Activated CD8-positive, alpha-beta memory T cell treated with anti-CD3 and anti-CD28 coated beads, Interleukin-2, amount 50 U/mL, for 1 hour (primary cell): Measurements from ENCODE around the gene GLI1.
"Not testable (repeated sequence)": the region's sequence is repeated elsewhere in the genome, so short reads cannot be mapped to it uniquely, and the experiment has no call there.

Experiments used
- DNase-seq: peaks from one replicate; pipeline ENCODE4 v3.0.0-alpha.2; 2020; ENCODE audit errors: extremely low read depth

Gene GLI1

DNA sequence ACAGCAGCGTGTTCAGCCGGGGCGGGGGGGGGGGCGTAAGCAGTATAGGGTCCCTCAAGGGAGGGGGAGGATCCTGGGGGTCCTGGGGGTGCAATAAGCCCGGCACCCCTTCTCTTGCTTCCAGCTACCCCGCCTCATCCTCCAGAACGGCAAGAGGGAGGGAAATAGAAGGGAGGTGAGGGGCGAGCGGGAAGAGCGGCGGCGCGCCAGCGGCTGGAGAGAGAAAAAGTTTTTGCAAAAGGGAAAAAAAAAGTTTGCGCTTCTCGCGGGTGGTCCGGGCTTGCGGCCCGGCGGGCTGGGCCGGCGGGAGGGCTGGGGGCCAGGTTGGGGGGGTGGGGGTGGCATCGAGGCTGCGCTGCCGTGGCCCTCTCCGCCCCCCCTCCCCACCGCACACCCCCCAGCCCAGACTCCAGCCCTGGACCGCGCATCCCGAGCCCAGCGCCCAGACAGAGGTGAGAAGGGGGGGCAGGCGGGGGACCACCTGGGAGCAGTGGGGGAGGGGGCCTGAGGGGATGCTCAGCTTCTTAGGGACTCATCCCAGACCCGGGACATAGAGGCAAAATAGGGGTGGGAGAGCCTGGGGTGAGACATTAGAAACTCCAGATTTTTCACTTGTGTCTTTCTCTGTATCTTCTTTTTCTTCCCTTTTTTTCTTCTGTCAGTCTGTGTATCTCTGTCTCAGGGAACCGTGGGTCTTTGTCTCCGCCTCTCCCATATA, at the start of gene GLI1:
Gene GLI1 (plus strand): TSS at position 36 of the 718 bp plus-strand sequence. CDS start 3,907 bp downstream, outside the sequence.
- no peak for DNase-seq

DNA sequence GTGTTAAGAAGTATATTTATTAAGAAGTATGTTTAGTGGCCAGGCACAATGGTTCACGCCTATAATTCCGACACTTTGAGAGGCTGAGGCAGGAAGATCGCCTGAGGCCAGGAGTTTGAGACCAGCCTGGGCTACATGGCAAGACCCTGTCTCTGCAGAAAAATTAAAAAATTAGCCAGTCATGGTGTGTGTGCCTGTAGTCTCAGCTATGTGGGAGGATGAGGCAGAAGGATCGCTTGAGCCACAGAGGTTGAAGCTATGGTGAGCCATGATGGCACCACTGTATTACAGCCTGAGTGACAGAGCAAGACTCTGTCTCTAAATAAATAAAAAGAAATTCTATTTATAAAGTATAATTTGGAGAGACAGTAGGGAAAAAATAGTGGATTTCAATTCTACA, 49.1 kb upstream of the GLI1 start:
- DNase-seq: no peak

DNA sequence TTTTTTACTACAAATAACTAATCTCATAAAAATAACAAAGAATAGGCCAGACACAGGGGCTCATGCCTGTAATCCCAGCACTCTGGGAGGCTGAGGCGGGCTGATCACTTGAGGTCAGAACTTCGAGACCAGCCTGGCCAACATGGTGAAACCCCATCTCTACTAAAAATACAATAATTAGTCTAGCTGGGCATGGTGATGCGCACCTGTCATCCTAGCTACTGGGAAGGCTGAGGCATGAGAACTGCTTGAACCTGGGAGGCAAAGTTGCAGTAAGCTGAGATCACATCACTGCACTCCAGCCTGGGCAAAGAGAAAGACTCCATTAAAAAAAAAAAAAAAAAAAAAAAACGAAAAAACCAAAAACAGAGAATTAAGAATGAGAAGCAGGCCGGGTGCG, 45.4 kb upstream of the GLI1 start:
- not testable (repeated sequence) for DNase-seq

DNA sequence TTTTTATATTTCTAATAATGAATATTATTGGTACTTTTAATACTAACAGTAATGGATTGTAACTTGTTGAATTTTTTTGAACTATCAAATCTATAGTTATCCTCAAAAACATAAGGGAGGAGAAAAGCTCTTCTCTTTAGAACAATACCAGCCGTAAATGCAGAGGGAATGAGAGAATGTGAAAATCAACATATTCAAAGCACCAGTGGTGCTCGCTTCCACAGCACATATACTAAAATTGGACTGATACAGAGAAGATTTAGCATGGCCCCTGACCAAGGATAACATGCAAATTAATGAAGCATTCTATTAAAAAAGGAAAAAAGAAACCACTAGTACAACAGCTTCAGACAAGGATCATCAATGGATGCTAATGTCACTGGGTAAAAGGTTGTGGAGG, 44.5 kb upstream of the GLI1 start:
- DNase-seq: no peak

DNA sequence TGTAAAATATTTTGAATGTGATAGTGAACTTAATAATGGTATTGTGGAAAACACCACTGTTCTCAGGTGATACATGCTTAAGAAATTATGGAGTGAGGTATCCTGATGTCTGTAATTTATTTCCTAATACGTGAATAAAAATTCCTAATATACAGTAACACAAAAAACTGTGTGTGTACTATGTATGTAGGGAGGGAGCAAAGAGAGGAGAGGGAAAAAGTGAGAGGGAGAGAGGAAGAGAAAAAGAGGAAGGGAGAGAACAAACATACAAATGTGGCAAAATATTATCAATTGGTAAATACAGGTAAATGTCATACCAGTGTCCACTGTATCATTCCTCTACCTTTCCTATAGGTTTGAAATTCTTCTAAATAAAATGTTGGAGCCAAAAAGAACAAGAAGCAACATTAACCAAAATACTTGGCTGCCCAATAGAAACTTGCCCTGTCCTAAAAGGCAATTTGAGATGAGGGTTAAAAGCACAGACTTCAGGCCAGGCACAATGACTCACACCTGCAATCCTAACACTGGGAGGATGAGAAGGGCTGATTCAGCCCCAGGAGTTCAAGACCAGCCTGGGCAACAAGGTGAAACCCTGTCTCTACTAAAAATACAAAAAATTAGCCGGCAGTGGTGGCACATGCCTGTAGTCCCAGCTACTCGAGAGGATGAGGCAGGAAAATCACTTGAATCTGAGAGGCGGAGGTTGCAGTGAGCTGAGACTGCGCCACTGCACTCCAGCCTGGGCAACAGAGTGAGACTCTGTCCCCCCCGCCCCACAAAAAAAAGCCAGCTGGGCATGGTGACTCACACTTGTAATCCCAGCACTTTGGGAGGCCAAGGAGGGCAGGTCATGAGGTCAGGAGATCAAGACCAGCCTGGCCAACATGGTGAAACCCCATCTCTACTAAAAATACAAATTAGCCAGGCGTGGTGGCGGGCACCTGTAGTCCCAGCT, 43.3 kb upstream of the GLI1 start:
- DNase-seq: no peak

DNA sequence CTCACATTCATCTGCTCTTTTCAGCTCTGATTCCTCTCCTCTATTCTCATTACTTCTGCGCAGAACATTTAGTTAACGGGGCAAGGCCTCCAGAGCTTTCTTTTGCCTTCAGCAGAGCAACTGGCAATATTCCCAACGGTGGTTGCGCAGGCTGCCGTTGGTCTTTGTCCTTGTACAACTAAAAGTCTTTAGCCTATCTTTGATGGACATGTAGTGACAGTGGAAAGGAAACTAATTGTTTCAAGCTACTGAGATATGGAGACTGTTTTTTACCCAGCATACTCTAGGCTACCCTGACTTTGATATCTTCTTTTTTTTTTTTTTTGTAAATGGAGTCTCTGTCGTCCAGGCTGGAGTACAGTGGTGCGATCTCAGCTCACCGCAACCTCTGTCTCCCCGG, 41.3 kb upstream of the GLI1 start:
- no peak for DNase-seq

DNA sequence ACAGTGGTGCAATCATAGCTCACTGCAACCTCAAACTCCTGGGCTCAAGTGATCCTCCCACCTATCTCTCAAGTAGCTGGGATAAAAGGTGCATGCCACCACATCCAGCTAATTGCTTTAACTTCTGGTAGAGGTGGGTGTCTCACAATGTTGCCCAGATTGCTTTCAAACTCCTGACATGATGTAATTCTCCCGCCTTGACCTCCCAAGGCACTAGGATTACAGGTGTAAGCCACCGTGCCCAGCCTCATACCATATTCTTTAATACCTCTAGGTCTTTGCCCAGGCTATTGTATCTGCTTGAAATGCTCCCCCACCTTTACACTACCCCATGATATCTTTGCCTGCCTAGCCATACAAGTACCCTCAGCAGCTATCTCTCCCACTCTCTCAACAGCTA, 40.1 kb upstream of the GLI1 start:
- no peak for DNase-seq

DNA sequence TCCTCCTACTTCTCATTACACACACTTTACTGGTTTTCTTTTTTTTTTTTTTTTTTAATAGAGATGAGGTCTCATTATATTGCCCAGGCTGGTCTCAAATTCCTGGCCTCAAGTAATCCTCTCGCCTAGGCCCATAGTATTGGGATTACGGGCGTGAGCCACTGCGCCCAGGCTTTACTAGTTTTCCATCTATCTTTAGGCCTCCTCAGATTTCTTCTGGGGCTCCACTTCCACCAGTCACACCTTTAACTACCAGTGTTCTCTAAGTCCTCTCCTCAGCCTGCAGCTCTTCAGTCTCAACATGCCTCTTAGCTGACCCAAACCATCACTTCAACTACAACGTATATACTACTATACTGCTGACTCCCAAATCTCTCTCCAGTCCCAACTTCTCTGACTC, 39.1 kb upstream of the GLI1 start:
- no peak for DNase-seq

DNA sequence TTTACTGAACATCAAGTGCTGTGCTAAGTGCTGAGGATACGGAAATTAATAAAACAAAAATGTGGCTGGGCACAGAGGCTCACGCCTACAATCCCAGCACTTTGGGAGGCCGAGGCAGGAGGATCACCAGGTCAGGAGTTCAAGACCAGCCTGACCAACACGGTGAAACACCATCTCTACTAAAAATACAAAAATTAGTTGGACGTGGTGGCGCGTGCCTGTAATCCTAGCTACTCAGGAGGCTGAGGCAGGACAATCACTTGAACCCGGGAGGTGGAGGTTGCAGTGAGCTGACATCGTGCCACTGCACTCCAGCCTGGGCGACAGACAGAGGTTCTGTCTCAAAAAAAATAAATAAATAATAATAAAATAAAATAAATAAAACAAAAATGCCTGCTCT, 32.6 kb upstream of the GLI1 start:
- DNase-seq: not testable (repeated sequence)

DNA sequence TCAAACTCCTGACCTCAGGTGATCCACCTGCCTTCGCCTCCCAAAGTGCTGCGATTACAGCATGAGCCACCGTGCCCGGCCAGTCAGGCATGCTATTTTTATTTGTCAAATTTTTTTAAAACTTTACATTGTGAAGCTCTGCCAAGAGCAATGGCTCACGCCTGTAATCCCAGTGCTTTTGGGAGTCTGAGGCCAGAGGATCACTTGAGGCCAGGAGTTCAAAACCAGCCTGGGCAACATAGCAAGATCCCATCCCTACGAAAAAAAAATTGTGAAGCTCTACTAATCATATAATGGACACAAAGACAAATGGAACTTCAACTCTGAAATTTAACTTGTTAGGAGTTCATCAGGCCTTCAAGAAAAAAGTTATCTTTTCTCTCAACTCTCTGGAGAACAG, 30.6 kb upstream of the GLI1 start:
- no peak for DNase-seq

DNA sequence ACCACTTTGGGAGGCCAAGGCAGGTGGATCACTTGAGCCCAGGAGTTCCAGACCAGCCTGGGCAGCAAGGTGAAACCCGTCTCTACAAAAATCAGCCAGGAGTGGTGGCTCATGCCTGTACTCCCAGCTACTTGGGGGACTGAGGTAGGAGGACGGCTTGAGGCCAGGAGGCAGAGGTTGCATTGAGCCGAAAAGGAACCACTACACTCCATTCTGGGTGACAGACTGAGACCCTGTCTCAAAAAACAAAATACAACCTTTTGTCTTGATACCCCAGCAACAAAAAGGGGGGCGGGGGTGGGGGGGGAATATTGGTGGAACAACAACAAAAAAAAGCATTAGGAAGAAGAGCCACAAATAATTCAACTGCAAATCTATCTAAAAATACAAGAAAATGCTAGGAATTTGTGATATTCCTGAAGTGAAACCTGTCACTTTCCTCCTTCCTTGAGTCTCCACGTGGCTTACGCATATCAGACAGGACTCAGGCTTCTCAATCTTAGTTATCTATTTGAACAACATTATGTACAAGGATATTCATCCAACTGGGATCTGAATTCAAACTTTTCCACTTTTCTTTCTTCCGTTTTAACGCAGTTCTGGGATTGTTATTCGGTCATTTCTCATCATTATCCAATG, 30.0 kb upstream of the GLI1 start:
- DNase-seq: no peak

DNA sequence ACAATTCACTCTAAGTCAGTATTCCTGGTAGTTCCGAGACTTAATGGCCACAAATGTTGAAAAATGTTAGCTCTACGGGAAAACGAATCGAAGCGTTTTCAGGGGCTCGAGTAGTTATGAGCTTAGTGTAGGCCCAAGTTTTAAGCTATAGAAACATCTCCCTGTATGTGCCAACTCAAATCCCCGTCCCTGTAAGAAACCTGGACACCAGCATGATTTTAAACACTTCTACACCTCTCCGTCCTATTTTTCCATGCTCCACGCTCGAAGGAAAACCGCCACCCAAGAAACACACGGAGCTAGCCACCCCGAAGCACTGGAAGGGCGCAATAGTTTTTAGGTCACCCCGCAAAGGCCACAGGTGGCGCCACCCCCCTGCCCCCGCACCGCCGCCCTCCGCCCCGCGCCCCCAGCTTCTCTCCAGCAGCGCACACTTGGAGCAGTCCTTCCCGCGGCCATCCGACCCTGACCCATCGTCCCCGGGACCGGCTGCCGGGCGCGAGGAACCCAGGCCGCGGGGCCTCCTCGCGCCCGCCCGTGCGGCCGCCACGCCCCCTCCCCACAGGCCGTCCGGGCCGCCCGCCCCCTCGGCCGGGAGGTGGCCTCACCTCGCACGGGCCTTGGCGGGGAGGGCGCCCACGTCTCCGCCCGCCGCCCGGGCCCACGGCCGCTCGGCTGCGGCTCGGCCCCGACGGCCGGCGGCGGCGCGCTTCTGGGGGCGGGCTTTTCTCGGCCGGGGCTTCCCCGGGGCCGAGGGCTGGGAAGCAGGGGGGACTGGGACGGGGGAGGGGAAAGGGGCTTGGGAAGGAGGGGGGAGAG, 29.3 kb upstream of the GLI1 start:
- DNase-seq: no peak

DNA sequence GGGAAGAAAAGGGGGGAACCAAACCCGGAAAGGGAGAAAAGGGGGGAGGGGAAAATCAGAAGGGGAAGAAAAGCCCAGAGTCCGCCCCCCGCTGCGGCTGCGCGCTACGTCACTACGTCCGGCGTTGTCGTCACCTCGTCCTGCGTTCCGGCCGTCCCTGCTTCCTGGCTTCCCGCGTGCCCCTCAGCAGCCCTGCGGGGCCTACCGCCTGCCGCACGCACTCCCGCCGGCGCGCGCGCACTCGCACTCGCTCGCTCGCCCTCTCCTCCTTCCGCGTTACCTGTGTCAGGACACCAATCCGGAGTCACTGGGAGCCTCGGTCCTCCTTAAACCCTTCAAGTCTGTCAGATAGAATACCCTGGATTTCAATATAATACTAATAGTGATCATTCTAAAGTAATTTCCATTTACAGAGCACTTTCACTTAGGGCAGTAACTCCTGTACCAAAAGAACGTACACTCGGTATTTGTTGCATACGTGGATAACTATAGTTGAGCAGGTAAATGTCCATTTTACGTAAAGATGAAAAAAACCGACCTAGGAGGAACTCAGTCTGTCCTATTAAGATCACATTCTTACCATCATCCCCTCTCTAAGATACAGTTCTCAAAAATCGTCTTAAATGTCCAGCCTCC, 28.5 kb upstream of the GLI1 start, which contains the start of gene R3HDM2:
Gene R3HDM2 (minus strand): TSS at position 113 of the 636 bp plus-strand sequence. CDS start 120,615 bp downstream, outside the sequence.
- peak; percentile 81 for DNase-seq

DNA sequence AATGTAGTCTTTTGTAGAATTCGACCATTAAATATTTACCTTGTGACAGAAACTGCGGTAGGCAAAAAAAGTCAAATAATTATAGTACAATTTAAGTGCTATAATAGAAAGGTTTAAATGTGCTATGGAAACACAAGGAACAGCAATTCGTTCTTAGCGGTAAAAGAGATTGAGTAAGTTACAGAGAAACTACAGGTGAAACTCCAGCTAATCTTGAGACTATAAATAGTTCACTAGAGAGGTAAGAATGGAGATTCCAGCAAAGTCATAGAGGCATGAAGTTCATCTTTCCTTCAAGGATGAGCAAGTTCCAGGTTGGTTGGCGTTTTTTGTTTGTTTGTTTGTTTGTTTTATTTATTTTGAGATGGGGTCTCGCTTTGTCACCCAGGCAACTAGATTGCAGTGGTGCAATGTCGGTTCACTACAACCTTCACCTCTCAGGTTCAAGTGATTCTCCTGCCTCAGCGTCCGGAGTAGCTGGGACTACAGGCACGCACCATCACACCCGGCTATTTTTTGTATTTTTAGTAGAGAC, 27.9 kb upstream of the GLI1 start:
- no peak for DNase-seq

DNA sequence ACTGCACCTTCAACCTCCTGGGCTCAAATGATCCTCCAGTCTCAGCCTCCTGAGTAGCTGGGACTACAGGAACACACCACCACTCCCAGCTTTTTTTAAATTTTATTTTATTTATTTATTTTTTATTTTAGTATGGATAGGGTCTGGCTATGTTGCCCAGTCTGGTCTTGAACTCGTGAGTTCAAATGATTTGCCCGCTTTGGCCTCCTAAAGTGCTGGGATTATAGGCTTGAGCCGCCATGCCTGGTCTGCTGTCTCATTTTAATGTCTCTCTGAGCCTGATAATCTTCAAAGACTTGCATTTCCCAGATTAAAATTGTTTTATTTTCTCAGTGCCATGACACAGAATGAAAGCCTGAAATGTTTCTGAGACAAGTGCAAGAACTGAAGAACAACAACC, 26.2 kb upstream of the GLI1 start:
- DNase-seq: no peak

DNA sequence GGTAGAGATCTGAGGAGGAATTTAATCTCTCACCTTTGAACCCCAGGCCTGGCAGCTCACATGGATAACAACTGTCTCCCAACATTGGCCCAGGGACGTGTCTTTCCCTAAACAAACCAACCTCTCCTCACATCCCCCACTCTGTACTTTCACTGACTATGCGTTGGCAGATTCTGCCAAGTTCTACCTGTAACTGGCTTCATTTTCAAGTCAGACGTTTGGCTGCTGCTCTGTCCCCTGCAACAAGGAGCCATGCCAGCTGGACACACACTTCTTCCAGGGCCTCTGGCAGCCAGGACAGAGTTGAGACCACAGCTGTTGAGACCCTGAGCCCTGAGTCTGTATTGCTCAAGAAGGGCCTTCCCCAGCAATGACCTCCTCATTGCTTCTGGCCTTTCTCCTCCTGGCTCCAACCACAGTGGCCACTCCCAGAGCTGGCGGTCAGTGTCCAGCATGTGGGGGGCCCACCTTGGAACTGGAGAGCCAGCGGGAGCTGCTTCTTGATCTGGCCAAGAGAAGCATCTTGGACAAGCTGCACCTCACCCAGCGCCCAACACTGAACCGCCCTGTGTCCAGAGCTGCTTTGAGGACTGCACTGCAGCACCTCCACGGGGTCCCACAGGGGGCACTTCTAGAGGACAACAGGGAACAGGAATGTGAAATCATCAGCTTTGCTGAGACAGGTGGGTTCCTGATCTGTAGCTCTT, 24.9 kb upstream of the GLI1 start, which contains the start of gene INHBC:
Gene INHBC (plus strand): TSS at position 268 of the 707 bp plus-strand sequence. CDS start 103 bp downstream, at position 371.
- no peak for DNase-seq

DNA sequence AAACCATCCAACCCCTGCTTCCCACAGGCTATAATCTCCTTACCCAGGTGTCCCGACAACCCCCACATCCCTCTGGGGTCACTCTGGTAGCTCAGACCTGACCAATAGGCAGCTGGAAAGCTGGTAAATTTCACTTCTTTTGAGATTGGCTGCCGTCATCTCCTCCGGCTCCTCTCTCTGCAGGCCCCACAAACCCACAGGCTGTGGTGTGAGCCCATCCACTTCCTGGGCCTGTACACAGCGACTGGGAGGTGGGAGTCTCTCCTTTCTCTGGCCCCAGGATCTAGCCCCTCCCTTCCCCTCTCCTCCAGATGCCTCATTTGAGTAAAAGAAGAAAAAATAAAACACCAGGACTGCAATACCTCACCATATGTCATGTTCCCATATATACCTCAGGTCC, 24.3 kb upstream of the GLI1 start:
- DNase-seq: no peak

DNA sequence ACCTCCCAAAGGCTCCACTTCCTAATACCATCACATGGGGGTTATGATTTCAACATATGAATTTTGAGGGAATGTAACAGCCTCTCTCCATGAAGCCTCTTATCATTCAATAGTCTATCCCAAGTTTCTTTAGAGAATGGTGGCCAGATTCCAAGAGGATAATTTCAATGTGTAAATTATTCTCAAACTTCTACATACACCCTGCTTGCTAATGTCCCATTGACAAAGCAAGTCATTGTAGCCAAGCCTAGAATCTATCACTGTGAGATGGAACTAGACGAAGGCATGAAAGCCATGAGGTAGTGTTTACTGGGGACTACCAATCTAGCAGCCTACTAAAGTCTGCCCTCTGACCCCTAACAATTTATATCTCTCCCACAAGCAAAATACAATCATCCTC, 21.2 kb upstream of the GLI1 start:
- no peak for DNase-seq

DNA sequence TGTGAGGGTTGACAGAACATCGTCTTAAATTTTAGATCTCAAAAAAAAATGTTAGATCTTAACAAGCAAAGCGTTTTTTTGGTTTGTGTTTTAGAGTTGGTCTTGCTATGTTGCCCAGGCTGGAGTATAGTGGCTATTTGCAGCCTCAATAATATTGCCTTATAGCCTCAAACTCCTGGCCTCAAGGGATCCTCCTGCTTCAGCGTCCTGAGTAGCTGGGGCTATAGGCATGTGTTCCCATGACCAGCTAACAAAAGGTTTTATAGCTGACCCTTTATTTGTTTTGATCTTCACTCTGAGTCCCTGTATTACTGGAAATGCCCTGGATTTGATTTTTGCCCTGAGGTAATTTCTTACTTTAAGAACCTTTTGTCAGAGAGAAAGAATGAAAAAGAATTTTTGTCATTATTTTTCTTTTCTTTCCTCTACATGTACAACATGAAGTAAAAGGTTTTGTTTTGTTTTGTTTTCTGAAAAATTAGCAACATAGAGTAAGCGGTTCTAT, 19.8 kb upstream of the GLI1 start:
- DNase-seq: no peak

DNA sequence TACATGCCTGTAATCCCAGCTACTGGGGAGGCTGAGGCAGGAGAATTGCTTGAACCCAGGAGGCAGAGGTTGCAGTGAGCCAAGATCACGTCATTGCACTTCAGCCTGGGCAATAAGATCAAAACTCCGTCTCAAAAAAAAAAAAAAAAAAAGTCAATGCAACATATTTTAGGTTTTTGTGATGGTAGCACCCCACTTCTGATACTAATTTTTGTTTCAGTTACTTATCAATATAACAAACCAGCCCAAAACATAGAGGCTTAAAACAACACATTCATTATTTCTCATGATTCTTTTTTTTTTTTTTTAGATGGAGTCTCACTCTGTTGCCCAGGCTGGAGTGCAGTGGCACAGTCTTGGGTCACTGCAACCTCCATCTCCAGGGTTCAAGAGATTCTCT, 18.2 kb upstream of the GLI1 start:
- not testable (repeated sequence) for DNase-seq
